Loucy (cell line): ENCODE data around the gene MACC1.

Source experiments
- EZH2phosphoT487 ChIP-seq: fragments of 200-600 bp; IDR thresholded peaks from 2 replicates; pipeline ENCODE4 v1.6.1; 2018; ENCODE audit warnings: antibody characterized with exemption, mild to moderate bottlenecking, moderate library complexity, borderline replicate concordance
- TF ChIP-seq, protein P1 (sequence below): fragments of 200-600 bp; sonication (generic); conservative IDR thresholded peaks from 2 replicates; pipeline ENCODE4 v1.5.1; 2014; ENCODE audit warnings: mild to moderate bottlenecking, antibody characterized with exemption, low read length

- TF ChIP-seq, protein P1, sequence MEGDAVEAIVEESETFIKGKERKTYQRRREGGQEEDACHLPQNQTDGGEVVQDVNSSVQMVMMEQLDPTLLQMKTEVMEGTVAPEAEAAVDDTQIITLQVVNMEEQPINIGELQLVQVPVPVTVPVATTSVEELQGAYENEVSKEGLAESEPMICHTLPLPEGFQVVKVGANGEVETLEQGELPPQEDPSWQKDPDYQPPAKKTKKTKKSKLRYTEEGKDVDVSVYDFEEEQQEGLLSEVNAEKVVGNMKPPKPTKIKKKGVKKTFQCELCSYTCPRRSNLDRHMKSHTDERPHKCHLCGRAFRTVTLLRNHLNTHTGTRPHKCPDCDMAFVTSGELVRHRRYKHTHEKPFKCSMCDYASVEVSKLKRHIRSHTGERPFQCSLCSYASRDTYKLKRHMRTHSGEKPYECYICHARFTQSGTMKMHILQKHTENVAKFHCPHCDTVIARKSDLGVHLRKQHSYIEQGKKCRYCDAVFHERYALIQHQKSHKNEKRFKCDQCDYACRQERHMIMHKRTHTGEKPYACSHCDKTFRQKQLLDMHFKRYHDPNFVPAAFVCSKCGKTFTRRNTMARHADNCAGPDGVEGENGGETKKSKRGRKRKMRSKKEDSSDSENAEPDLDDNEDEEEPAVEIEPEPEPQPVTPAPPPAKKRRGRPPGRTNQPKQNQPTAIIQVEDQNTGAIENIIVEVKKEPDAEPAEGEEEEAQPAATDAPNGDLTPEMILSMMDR: no peak
- TF ChIP-seq EZH2phosphoT487: no peak
Observed at GRCh38 chr7:20244334-20245120, 27.3 kb upstream of the MACC1 start.
